Measurements from ENCODE around the gene SIVA1. TPM values are rescaled to one million over a fixed set of nuclear protein-coding genes. Genes with fewer than 3 reads are reported as not detected.

Gene SIVA1
- polyA plus RNA-seq, 3 donors, result 102 to 193 (median 156) TPM

DNA sequence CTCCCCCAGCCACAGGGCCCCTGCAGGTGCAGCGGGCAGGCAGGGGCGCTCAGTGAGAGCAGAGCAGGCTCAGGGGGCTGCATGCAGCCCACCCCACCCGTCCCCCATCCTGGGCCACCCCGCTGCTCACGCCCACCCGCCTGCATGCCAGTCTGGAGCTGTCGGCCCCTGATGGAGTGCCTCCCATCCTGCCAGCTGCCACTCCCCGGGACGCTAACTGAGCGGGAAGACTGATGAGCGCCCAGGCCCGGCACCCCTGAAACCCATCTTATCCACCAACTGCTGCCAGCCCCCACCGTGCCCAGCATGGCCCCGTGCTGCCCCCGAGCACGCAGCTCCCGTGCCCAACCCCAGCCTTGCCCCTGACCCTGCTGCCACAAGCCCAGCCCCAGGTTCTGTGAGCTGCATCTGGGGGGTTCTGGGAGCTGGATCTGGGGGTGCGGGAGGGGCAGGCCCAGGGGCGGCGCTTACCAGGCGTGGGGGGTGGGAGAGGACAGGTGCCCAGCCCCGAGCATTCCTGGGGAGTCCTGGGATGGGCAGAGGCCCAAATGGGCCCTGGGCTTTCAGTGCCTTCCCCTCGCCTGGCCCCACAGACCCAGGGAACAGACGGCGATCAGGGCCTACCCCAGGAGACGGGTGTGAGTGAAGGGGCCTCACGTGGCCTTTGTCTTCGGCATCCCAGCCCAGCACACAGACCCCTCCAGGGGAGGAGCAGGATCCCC, 29.3 kb downstream of the SIVA1 start:
- 97% methylated on average over 15 of the region's 28 CpGs for WGBS (ENCODE audit: insufficient coverage)
- peaks cover 27 to 42% of the 10 kb centered on the region in 2 donors for H3K36me3 ChIP-seq (replicated peaks in 1 of 2; ENCODE audit: control insufficient read depth in 1 of 2, insufficient read depth in 2 of 2, low read length in 2 of 2)
- no peak overlapping the region for H3K4me2 ChIP-seq (replicated peaks; ENCODE audit: extremely low read depth, low read length, poor library complexity, severe bottlenecking)
- Mint-ChIP-seq H3K4me3 (no peak overlapping the region), H3K36me3 (peaks cover 8 to 24% of the 10 kb centered on the region in 2 donors), H3K4me1 (peaks cover 14% of the 10 kb centered on the region), H3K9me3 (no peaks in the 10 kb centered on the region), H3K27ac (peak overlapping the region in 2 of 7 donors; percentile 58 to 71), H3K27me3 (ENCODE audit: low read depth in 3 of 3) (no peaks in the 10 kb centered on the region)
- no peak for DNase-seq
- no peak overlapping the region for H3K27ac ChIP-seq (ENCODE audit: low read depth in 1 of 2, low read length in 2 of 2)
- H3K9ac ChIP-seq (ENCODE audit: insufficient read depth, low read length, poor library complexity, severe bottlenecking), result no peak overlapping the region
- TF ChIP-seq, protein P1, sequence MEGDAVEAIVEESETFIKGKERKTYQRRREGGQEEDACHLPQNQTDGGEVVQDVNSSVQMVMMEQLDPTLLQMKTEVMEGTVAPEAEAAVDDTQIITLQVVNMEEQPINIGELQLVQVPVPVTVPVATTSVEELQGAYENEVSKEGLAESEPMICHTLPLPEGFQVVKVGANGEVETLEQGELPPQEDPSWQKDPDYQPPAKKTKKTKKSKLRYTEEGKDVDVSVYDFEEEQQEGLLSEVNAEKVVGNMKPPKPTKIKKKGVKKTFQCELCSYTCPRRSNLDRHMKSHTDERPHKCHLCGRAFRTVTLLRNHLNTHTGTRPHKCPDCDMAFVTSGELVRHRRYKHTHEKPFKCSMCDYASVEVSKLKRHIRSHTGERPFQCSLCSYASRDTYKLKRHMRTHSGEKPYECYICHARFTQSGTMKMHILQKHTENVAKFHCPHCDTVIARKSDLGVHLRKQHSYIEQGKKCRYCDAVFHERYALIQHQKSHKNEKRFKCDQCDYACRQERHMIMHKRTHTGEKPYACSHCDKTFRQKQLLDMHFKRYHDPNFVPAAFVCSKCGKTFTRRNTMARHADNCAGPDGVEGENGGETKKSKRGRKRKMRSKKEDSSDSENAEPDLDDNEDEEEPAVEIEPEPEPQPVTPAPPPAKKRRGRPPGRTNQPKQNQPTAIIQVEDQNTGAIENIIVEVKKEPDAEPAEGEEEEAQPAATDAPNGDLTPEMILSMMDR (IDR thresholded peaks at IDR 0.05), result no peak
- peaks cover 87% of the 10 kb centered on the region for H4K20me1 ChIP-seq (ENCODE audit: insufficient read depth, low read length)
- H3K9me3 ChIP-seq (replicated peaks in 1 of 2; ENCODE audit: control insufficient read depth in 1 of 2, insufficient read depth in 1 of 2, low read length in 2 of 2), result no peaks in the 10 kb centered on the region
- peaks cover 13 to 18% of the 10 kb centered on the region in 2 donors for H3K4me1 ChIP-seq (ENCODE audit: control insufficient read depth in 1 of 2, insufficient read depth in 2 of 2, low read length in 2 of 2)
- H3K4me3 ChIP-seq (replicated peaks in 1 of 3; ENCODE audit: low read depth in 2 of 3, low read length in 3 of 3), result no peak overlapping the region
- H2AFZ ChIP-seq (ENCODE audit: insufficient read depth, low read depth, low read length, poor library complexity, severe bottlenecking), result no peak overlapping the region
- no peaks in the 10 kb centered on the region for H3K27me3 ChIP-seq (ENCODE audit: control insufficient read depth in 2 of 2, insufficient read depth in 2 of 2, low read length in 2 of 2)
- intact Hi-C loops (cut with micrococcal nuclease), result no loop called here
- peaks cover 30% of the 10 kb centered on the region for H3K79me2 ChIP-seq (ENCODE audit: insufficient read depth, low read length)

DNA sequence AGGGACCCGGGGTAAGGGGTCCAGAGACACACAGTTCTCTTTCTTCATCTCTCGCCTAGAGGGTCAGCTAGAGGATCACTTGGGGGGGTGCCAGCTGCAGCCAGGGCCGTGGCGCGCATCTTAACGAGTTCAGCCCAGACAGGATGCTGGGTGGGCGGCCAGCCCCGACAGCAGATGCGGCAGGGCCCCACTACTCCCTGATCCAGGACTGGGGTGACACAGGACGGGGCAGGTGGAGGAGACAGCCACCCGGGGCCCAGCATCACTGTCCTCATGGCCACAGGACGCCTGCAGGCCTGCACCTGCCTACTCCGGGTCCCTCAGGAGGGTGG, 29.8 kb downstream of the SIVA1 start:
- peaks cover 18% of the 10 kb centered on the region for H3K4me1 Mint-ChIP-seq
- Histone ChIP-seq H3K27ac (ENCODE audit: low read depth in 1 of 2, low read length in 2 of 2) (no peak overlapping the region), H3K4me3 (replicated peaks in 1 of 3; ENCODE audit: low read depth in 2 of 3, low read length in 3 of 3) (no peak overlapping the region), H3K4me2 (replicated peaks; ENCODE audit: extremely low read depth, low read length, poor library complexity, severe bottlenecking) (no peak overlapping the region), H2AFZ (ENCODE audit: insufficient read depth, low read depth, low read length, poor library complexity, severe bottlenecking) (no peak overlapping the region), H4K20me1 (ENCODE audit: insufficient read depth, low read length) (peaks cover 86% of the 10 kb centered on the region), H3K36me3 (replicated peaks in 1 of 2; ENCODE audit: control insufficient read depth in 1 of 2, insufficient read depth in 2 of 2, low read length in 2 of 2) (peaks cover 24 to 37% of the 10 kb centered on the region in 2 donors), H3K9me3 (replicated peaks in 1 of 2; ENCODE audit: control insufficient read depth in 1 of 2, insufficient read depth in 1 of 2, low read length in 2 of 2) (no peaks in the 10 kb centered on the region), H3K79me2 (ENCODE audit: insufficient read depth, low read length) (peaks cover 33% of the 10 kb centered on the region), H3K27me3 (ENCODE audit: control insufficient read depth in 2 of 2, insufficient read depth in 2 of 2, low read length in 2 of 2) (no peaks in the 10 kb centered on the region), H3K9ac (ENCODE audit: insufficient read depth, low read length, poor library complexity, severe bottlenecking) (no peak overlapping the region), H3K4me1 (ENCODE audit: control insufficient read depth in 1 of 2, insufficient read depth in 2 of 2, low read length in 2 of 2) (peaks cover 19 to 23% of the 10 kb centered on the region in 2 donors)
- TF ChIP-seq, protein P1 (IDR thresholded peaks at IDR 0.05), result no peak
- no peak overlapping the region for H3K27ac Mint-ChIP-seq
- H3K36me3 Mint-ChIP-seq, result peaks cover 7 to 22% of the 10 kb centered on the region in 2 donors
- no peak overlapping the region for H3K4me3 Mint-ChIP-seq
- no peaks in the 10 kb centered on the region for H3K27me3 Mint-ChIP-seq (ENCODE audit: low read depth in 3 of 3)
- H3K9me3 Mint-ChIP-seq, result no peaks in the 10 kb centered on the region
- 89% methylated on average over 12 of the region's 13 CpGs for WGBS (ENCODE audit: insufficient coverage)
- DNase-seq, result no peak
- intact Hi-C loops (cut with micrococcal nuclease), result no loop called here

Measured in CD14-positive monocyte (primary cell).